Measurements from ENCODE around the gene OCRL.

The OCRL gene

GRCh38 chrX:129590596-129590995 is 50.5 kb downstream of the OCRL start:
- no peak for DNase-seq

GRCh38 chrX:129593137-129593536 is 53.1 kb downstream of the OCRL start:
- DNase-seq = no peak

GRCh38 chrX:129594781-129595180 is 54.7 kb downstream of the OCRL start:
- no peak for DNase-seq

- DNase-seq = no peak
Observed at GRCh38 chrX:129596077-129596476, 56.0 kb downstream of the OCRL start.

- DNase-seq = no peak
Observed at GRCh38 chrX:129597905-129598304, 57.8 kb downstream of the OCRL start.

- no peak for DNase-seq
Observed at GRCh38 chrX:129599499-129599898, 59.4 kb downstream of the OCRL start.

- no peak for DNase-seq
Observed at GRCh38 chrX:129599996-129600395, 59.9 kb downstream of the OCRL start.

- DNase-seq = peak; percentile 31
Observed at GRCh38 chrX:129600981-129601424, 60.9 kb downstream of the OCRL start.

- peak; percentile 72 for DNase-seq
Observed at GRCh38 chrX:129606918-129607317, 66.9 kb downstream of the OCRL start.

- DNase-seq = no peak
Observed at GRCh38 chrX:129608496-129608895, 68.4 kb downstream of the OCRL start.

- DNase-seq = no peak
Observed at GRCh38 chrX:129609395-129609794, 69.3 kb downstream of the OCRL start.

GRCh38 chrX:129612396-129612795 is 72.3 kb downstream of the OCRL start:
- DNase-seq = no peak

- DNase-seq = no peak
Observed at GRCh38 chrX:129613596-129613995, 73.5 kb downstream of the OCRL start.

GRCh38 chrX:129614481-129615255 is 74.6 kb downstream of the OCRL start:
- DNase-seq = no peak

- no peak for DNase-seq
Observed at GRCh38 chrX:129617420-129617819, 77.4 kb downstream of the OCRL start.

GRCh38 chrX:129618997-129619396 is 78.9 kb downstream of the OCRL start:
- DNase-seq = no peak

- no peak for DNase-seq
Observed at GRCh38 chrX:129622757-129623301, 82.8 kb downstream of the OCRL start.

GRCh38 chrX:129626026-129626425 is 86.0 kb downstream of the OCRL start:
- no peak for DNase-seq

- no peak for DNase-seq
Observed at GRCh38 chrX:129629837-129630236, 89.8 kb downstream of the OCRL start.

GRCh38 chrX:129631849-129632248 is 91.8 kb downstream of the OCRL start:
- no peak for DNase-seq

- no peak for DNase-seq
Observed at GRCh38 chrX:129632443-129632842, 92.4 kb downstream of the OCRL start.

GRCh38 chrX:129634541-129634940 is 94.5 kb downstream of the OCRL start:
- DNase-seq = no peak

- DNase-seq = no peak
Observed at GRCh38 chrX:129636175-129636681, 96.2 kb downstream of the OCRL start.
